Dedifferentiated amniotic fluid mesenchymal stem cell (primary cell): ENCODE data around the gene TEX55.
"Not testable (repeated sequence)": the region's sequence is repeated elsewhere in the genome, so short reads cannot be mapped to it uniquely, and the experiment has no call there.

Experiments used
- DNase-seq: peaks from one replicate; pipeline ENCODE4 v3.0.0-alpha.2; 2016; ENCODE audit errors: extremely low spot score

The TEX55 gene

DNA sequence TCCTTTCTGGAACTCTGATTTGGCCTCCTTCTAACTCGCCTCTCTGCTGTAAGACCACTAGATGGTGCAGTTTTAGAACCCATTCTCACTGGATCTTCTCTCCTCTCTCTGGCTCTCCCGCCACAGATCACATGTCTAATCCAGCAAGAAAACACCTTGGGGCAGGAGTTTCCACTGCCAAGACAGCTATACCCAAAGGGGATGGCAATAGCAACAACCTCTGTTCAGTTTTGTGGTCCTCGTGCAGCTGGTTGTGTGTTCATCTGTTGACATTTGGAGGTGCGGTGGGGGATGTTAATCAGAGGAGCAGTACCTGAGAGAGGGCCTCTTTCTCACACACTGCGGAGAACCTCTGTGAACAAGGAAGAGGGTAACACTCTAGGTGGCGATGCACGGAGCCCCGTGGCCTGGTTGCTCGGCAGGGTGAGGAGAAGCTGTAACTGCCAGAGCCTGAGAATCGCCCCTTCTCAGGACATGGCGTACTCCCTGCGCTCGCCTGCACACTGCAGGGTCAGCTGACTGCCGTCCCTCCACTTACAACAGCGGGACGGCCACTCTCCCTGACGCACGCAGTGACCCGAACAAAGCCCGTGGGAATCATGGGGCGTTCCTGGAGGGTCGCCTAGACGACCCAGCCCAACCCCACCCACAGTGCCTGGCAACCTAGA lies at the start of gene TEX55:
Gene TEX55 (plus strand): TSS at position 666 of the 668 bp plus-strand sequence. CDS start 25 bp downstream, outside the sequence.
- peak; percentile 61 for DNase-seq

DNA sequence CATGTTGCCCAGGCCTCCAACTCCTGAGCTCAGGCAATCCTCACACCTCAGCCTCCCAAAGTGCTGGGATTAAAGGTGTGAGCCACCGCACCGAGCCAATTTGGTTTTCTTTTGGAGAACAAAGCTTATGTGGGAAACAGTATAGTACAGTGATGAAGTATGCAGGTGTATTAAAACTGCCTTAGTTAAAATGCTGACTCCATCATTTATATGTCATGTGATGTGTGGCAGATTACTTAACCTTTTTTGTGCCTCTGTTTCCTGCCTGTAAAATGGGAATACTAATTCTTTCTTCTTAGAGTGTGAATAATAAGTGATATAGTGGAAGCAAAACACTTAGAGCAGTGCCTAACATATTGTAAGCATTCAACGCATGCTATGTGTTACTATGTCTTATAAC lies 48.0 kb upstream of the TEX55 start:
- no peak for DNase-seq

DNA sequence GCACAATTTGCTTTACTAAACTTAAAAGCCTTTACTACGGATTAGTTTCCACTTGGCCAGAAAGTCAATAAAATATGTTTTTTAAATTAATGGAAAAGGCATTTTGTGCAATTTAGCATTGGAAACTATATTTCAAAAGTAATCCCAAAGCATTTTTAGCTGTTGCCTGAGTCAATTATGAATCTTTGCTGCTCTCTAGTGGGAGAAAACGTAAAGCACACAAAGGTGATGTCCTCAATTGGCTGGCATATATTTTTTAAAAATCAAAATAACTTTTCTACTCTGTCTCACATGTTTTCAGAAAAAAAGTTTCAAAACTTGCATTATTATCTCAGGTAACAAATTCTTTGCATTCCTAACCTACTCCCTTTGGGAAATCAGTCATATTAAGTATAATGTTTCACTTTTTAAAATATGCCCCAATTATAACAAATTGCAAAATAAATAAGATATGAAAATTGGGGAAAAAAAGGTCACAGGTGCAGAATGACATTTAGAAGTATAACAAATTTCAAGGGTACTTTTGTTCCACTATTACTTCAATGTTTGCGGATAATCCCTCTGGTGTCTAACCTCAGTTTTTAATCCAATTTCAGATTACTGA lies 47.2 kb upstream of the TEX55 start:
- peak; percentile 65 for DNase-seq

DNA sequence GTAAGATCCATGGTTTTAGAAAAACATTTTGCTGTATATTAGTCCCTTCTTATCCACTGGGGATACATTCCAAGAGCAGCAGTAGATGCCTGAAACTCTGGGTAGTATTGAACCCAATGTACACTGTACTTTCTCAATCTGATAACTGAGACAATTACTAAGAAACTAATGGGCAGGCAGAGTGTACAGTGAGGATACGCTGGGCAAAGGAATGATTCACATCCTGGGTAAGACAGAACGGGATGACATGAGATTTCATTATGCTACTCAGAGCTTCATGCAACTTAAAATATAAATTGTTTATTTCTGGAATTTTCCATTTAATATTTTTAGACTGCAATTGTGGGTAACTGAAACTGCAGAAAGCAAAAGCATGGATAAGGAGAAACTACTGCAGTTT lies 46.2 kb upstream of the TEX55 start:
- no peak for DNase-seq

DNA sequence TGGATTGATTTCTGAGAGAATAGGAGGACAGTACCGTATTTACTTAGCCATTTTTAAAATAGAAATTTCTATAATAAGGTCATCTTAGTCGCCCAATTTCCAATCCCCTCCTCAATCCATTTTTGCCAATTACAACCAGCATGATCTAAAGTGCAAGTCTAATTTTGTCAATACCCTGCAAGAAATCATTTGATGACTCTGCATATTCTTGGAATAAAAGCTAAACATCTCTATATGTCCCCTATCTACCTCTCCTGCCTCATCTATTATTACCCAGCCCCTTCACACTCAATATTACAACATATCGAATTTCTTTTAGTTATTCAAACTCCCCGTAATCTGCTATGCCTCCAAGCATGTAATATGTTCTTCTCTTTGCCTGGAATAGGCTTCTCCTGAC lies 41.9 kb upstream of the TEX55 start:
- DNase-seq, result no peak

DNA sequence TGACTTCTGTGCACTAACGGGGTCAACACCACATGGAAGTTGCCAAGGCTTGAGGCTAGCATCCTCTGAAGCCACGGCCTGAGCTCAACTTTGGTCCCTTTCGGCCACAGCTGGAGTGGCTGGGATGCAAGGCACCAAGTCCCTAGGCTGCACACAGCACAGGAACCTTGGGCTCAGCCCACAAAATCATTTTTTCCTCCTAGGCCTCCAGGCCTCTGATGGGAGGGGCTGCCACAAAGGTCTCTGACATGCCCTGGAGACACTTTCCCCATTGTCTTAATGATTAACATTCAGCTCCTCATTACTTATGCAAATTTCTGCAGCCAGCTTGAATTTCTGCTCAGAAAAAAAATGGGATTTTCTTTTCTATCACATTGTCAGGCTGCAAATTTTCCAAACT lies 27.6 kb upstream of the TEX55 start:
- not testable (repeated sequence) for DNase-seq

DNA sequence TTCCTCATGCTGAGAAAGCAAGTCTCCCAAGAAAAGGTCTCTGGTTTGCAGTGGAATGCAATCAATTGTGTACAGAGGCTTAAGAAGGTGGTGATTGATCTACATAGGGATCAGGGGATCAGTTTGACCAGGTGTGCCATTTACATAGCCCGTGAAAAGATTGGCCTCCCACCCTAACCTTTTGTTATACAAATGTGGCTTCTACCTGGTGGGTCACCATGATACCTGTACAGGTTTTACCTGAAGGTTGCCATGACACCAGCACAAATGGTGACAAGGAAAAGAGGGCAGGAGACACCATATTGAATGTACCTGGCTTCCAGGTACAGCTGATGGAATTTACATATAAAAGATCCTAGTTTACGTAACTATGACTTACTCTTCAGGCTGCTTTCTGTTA lies 25.5 kb upstream of the TEX55 start:
- no peak for DNase-seq

DNA sequence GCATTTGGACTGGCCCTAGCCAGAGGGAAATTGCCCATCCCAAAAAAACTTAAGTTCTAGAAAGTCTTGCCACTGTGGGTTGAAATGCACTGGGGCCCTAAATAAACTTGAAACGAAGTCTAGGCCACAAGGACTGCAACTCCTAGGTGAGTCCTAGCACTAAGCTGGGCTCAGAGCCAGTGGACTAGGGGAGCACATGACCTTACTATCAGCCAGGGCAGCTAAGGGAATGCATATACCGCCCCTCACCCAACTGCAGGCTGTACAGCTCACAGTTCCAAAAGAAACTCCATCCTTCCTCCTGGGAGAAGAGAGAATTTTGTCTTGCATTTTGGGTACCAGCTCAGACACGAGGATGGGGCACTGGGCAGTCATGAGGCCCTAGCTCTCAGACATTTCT lies 23.6 kb upstream of the TEX55 start:
- no peak for DNase-seq

DNA sequence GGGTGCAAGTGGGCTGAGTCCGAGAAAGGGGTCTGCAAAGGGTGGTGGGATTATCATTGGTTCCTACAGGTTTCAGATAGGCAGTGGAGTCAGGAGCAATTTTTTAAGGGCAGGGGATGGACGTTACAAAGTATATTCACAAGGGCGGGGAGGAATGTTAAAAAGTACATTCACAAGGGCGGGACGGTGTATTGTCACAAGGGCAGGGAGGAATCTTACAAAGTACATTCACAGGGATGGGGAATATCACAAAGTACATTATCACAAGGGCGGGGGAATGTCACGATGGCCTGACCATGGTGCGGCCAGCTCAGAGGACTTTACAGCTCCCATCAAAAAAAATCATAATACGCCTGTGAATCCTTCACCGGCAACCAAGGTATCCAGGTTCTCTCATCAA lies 20.6 kb upstream of the TEX55 start:
- no peak for DNase-seq

DNA sequence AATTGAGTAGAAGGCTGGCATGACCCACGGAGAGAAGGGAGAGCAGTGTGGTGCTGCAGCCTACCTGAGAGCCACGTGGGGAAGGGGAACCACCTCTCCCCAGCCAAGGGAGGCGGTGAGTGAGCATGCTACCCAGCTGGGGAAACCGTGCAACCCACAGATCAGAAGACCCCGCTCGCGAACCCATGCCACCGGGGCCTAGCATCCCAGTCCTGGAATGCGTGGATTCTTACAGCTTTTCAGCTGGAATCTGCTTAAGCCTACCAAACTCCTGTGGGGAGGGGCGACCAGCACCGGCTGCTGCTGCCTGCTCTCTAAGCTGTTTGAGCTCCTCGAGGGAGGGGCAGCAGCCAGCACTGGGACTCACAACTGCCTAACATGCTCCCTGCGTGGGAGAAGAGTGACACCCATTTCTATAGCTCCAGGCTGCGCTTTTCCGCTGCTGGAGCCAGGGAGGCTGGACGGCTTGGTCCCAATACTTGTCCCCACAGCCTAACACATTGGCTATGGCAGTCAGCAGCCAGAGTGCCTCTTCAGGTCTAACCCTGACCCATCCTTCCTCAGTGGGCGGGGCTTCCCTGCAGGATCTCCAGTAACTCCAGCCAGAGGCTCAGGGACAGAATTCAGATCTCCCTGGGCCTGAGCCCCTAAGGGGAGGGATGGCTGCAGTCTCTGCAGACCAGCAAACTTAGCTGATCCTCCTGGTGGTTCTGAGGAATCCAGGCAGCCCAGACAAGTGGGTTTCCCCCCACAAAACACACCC lies 20.0 kb upstream of the TEX55 start:
- no peak for DNase-seq

DNA sequence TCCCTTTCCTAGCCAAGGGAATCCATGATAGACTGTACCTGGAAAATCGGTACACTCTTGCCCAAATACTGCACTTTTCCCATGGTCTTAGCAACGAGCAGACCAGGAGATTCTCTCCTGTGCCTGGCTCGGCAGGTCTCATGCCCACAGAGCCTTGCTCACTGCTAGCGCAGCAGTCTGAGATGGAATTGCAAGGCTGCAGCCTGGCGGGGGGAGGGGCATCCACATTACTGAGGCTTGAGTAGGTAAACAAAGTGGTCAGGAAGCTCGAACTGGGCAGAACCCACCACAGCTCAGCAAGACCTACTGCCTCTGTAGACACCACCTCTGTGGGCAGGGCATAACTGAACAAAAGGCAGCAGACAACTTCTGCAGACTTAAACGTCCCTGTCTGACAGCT lies 15.7 kb upstream of the TEX55 start:
- DNase-seq, result not testable (repeated sequence)

DNA sequence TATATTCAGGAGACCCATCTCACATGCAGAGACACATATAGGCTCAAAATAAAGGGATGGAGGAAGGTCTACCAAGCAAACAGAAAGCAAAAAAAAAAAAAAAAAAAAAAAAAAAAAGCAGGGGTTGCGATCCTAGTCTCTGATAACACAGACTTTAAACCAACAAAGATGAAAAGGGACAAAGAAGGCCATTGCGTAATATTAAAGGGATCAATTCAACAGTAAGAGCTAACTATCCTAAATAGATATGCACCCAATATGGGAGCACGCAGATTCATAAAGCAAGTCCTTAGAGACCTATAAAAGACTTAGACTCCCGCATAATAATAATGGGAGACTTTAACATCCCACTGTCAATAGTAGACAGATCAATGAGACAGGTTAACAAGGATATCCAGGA lies 13.7 kb upstream of the TEX55 start:
- not testable (repeated sequence) for DNase-seq

DNA sequence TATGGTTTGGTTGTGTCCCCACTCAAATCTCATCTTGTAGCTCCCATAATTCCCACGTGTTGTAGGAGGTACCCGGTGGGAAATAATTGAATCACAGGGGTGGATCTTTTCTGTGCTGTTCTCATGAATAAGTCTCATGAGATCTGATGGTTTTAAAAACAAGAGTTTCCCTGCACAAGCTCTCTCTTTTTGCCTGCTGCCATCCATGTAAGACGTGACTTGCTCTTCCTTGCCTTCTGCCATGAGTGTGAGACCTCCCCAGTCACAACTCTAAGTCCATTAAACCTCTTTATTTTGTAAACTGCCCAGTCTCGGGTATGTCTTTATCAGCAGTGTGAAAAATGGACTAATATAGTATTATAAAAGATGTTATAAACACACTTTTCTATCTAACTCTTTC lies 6.6 kb upstream of the TEX55 start:
- not testable (repeated sequence) for DNase-seq

DNA sequence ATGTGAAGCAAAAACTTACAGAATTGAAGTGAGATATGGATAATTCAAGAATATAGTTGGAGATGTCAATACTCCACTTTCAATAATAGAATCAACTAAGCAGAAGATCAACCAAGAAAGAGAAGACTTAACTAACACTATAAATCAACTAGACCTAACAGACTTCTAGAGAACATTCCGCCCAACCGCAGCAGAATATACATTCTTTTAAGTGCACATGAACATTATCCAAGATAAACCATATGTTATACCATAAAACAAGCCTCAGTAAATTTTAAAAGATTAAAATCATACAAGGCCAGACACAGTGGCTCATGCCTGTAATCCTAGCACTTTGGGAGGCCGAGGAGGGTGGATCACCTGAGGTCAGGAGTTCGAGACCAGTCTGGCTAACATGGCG lies 5.5 kb upstream of the TEX55 start:
- no peak for DNase-seq

DNA sequence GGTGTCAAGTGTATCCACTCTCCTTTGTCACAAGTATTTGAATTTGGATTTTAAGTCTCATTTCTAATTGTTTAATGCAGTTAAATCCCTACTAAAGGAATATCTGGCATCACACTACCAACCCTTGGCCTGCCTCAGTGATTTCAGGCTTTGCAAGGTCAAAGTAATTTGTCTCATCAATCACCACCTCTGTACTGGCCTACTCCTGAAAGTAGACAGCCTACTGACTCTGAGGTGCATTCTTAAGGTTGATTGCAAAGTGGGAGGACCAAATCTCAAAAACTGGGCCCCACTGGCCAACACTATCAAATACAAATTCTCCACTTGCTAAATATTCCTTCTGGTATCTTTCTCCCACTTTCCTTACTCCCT lies 851 bp upstream of the TEX55 start:
- no peak for DNase-seq

DNA sequence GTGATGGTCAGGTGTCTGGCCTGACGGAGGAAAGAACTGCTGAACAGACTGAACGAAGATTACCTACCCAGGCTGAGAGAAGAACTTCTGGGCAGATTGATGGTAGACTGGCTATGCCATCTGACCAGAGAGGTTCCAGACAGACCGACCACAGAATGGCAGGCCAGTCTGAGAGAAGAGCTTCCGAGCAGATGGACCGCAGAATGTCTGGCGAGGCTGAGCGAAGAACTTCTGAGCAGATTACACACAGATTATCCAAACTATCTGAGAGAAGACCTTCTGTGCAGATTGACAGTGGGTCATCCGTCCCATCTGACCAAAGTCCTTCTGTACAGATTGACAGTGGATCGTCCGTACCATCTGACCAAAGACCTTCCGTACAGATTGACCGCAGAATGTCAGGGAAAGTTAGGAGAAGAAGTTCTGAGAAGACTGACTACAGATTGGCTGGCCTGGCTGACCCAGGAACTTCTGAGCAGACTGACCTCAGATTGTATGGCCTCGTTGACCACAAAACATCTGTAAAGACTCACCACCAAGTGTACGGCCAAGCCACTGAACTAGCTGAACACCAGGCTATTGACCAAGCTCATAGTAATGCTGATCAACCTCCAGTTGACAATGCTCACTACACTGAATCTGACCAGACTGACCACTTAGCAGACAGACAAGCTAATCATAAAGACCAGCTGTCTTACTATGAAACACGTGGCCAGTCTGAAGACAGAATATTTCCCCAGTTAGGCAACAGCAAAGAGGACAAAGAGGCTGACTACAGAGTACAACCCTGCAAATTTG lies 812 bp downstream of the TEX55 start:
- no peak for DNase-seq

DNA sequence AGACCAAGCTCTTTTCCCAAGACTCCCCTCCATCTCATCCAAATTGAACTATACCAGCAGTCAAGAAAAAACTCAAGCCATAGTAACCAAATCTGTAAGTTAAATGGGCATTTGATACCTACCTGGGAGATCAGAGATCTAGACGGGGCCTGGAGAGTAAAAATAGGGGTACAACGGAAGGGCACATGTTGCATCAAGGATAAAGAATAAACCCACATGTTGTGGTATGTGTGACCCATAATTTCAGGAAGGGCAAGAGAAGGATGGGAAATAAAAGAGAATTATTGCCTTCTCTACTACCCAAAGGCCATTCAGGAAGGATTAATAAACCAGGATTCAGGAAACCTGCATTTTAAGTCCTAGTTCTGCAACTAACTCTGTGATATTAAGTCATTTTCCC lies 1.5 kb downstream of the TEX55 start:
- DNase-seq, result no peak

DNA sequence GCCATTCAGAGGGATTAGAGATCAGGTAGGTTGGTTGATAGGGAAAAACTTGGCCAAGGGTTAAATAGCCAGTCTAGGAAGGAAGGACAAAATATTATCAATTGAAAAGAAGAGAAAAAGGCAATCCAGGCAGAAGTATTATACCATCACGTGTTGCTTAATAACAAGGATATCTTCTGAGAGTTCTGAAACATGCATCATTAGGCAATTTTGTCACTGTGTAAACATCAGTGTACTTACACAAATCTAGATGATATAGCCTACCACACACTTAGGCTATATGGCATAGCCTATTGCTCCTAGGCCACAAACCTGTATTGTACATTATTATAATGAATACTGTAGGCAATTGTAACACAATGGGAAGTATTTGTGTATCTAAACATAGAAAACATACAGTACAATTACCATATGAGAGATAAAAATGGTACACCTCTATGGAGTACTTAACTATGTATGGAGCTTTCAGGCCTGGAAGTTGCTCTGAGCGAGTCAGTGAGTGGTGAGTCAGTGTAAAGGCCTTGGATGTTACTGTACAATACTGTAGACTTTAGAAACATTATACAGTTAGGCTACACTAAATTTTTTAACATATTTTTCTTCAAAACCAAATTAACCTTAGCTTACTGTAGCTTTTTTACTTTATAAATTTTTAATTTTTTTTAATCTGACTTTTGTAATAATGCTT lies 2.7 kb downstream of the TEX55 start:
- no peak for DNase-seq

DNA sequence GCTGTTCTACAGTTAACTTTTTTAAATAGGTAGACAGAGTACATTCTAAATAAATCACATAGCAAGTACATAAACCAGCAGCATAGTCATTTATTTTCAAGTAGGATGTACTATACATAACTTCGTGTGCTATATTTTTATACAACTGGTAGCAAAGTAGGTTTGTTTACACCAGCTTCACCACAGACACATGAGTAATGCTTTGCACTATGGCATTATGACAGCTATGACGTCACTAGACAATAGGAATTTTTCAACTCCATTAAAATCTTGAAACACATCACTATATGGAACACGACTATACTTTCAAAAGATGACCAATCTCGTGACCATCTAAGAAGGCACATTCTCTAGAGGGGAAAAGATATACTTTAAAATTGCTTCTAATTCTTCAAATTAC lies 3.5 kb downstream of the TEX55 start:
- peak; percentile 31 for DNase-seq

DNA sequence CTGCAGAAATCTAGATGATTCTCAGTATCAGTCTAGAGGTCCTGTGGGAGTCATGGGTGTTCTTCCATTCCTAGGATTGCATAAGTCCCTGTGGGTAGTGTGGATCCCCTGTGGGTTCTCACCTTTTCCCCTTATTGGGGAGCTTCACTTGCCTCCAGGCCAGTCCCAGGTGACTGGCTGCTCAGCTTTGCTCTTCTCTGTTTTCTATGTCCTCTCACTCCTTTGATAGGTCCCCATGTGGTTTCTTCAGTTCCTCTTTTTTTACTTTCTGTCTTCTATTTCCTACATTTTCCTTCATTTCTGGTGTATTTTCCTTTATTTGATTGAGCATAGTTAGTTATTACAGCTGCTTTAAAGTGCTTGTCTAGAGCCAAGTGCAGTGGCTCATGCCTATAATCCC lies 10.9 kb downstream of the TEX55 start:
- DNase-seq, result no peak

DNA sequence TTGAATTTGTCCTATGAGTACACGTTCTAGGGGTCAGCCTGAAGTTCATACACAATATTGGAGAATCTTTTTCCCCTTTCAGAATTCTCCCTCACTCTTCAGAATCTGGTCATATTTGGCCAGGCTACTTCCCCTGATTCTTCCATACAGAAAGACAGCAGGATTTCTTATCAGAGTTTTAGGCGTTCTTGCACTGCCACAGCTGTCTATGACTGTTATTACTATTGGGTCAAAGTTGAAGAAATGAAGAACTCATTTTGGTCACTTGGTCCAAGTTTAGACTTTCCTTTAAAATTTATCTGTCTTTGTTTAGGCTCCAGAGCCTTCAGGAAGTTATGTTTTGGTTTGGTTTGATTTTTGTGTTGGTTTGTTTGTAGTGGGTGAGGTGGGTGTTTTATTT lies 12.0 kb downstream of the TEX55 start:
- no peak for DNase-seq

DNA sequence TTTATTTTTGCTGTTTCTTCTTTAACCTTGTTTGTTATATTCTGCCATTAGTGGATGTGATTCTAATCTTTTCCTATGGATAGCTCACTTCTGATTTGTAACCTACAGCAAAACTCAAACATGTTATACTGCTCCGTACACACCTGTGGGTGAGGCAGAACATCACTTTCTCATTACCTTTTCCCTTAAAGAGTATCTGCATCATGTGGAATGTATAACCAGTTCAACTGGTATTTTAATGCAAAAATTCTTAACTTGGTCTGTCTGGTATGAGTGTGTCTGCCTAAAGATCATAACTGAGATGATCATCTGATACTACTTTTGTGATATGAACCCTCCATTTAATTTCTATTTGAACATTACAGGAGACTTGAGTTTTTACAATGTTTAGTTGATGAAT lies 14.4 kb downstream of the TEX55 start:
- no peak for DNase-seq
